ENCODE data around the gene NOL3. TPM values are rescaled to one million over a fixed set of nuclear protein-coding genes. Genes with fewer than 3 reads are reported as not detected.

Gene NOL3
- polyA plus RNA-seq, 1 of the 3 experiments (the other 2 are of a cell fraction) = 34.1 TPM

DNA sequence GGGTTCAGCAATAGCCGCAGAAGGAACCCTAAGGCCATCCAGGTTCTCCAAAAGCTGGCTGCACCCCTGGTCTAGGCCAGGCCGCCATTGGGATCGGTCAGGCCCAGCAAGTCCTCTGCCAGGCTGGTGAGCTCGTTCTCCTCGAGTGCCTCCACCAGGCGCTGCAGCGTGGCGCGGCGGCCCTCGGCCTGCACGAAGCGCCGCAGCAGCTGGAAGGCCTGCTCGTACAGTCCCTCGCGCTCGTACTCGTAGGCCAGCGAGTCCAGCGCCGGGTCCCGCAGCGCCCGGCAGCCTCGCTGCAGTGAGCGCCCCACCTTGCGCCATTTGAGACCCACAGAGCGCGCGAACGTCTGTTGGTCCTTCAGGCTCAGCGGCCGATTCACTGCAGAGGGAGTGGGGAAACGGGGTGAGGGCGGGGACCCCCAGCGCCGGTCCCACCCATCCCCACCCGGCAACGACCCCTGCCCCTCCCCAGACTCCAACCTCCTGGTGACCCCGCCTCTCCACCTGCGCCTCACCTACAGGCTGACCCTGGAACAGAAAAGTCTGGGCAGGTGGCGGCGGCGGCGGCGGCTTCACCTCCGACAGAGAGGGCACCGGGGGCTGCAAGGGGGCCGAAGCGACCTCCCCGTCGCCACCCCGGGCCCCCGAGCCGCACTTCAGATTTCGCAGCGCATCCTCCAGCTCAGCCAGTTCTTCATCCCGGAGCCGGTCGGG lies 15.6 kb upstream of the NOL3 start:
- no peaks in the 10 kb centered on the region for H3K27me3 ChIP-seq (ENCODE audit: insufficient read depth)
- H3K79me2 ChIP-seq (ENCODE audit: insufficient read depth) = no peaks in the 10 kb centered on the region
- CTCF ChIA-PET = interaction anchor here (0.6 to 14.2 kb wide), 79 partner anchors 10 to 463 kb away, joined by 3 to 470 read pairs (median 7); partner anchors contain the start of genes CBFB, CES3, CES4A and CIAO2B
- no peak overlapping the region for H3K9ac ChIP-seq
- H3F3A ChIP-seq (replicated peaks; ENCODE audit: insufficient read depth) = peaks cover 11% of the 10 kb centered on the region
- peak overlapping the region; percentile 65; the same call in 1 of the 2 replicates for H3K4me2 ChIP-seq
- peaks cover 0 to 4% of the 10 kb centered on the region in 2 experiments for H3K36me3 ChIP-seq (replicated peaks in 1 of 2; ENCODE audit: control insufficient read depth in 1 of 2, insufficient read depth in 2 of 2, low read length in 1 of 2)
- 66% methylated on average over 43 of the region's 61 CpGs for WGBS (ENCODE audit: low lambda C conversion rate)
- no peak overlapping the region for H2AFZ ChIP-seq (ENCODE audit: low read depth)
- H3K4me1 ChIP-seq (ENCODE audit: control insufficient read depth in 1 of 2, insufficient read depth in 2 of 2, low read depth in 1 of 2, low read length in 1 of 2) = peaks cover 4 to 19% of the 10 kb centered on the region in 2 experiments; a peak in 1 of 4 replicates
- TF ChIP-seq TCF12 (IDR thresholded peaks at IDR 0.05) (no peak), MXI1 (IDR thresholded peaks at IDR 0.05; ENCODE audit: low read depth, low read length) (no peak), RXRA (IDR thresholded peaks at IDR 0.05; ENCODE audit: borderline replicate concordance, low read depth) (no peak), YY1 (IDR thresholded peaks at IDR 0.05; ENCODE audit: low read depth) (no peak), RCOR1 (IDR thresholded peaks at IDR 0.05; ENCODE audit: low read length) (no peak), FOXM1 (IDR thresholded peaks at IDR 0.05; ENCODE audit: low read depth) (no peak), MEF2A (IDR thresholded peaks at IDR 0.05; ENCODE audit: borderline replicate concordance, low read depth) (no peak), RAD21 (IDR thresholded peaks at IDR 0.05; ENCODE audit: low read length) (no peak), RFX5 (IDR thresholded peaks at IDR 0.05; ENCODE audit: low read length) (no peak), EZH2phosphoT487 (IDR thresholded peaks at IDR 0.05; ENCODE audit: borderline replicate concordance, low read depth) (no peak)
- TF ChIP-seq, protein P1, sequence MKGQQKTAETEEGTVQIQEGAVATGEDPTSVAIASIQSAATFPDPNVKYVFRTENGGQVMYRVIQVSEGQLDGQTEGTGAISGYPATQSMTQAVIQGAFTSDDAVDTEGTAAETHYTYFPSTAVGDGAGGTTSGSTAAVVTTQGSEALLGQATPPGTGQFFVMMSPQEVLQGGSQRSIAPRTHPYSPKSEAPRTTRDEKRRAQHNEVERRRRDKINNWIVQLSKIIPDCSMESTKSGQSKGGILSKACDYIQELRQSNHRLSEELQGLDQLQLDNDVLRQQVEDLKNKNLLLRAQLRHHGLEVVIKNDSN (IDR thresholded peaks at IDR 0.05; ENCODE audit: borderline replicate concordance, low read depth) = no peak
- TF ChIP-seq, protein P2, sequence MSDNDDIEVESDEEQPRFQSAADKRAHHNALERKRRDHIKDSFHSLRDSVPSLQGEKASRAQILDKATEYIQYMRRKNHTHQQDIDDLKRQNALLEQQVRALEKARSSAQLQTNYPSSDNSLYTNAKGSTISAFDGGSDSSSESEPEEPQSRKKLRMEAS (IDR thresholded peaks at IDR 0.05; ENCODE audit: low read depth) = no peak
- DNase-seq = no peak
- peaks cover 26% of the 10 kb centered on the region for H4K20me1 ChIP-seq (ENCODE audit: insufficient read depth)
- peak overlapping the region; percentile 27 to 32; a peak in 3 of 4 replicates for H3K4me3 ChIP-seq (ENCODE audit: low read depth in 2 of 2, low read length in 1 of 2)
- POLR2A ChIA-PET = interaction anchor here (0.8 to 1.1 kb wide), 2 partner anchors 47 to 137 kb away, joined by 3 to 5 read pairs; no protein-coding TSS in a partner anchor
- H3K27ac ChIP-seq (ENCODE audit: low read depth in 2 of 2, low read length in 1 of 2) = no peak overlapping the region
- H3K9me3 ChIP-seq = no peaks in the 10 kb centered on the region
- no peaks in the 10 kb centered on the region for H3K9me2 ChIP-seq

DNA sequence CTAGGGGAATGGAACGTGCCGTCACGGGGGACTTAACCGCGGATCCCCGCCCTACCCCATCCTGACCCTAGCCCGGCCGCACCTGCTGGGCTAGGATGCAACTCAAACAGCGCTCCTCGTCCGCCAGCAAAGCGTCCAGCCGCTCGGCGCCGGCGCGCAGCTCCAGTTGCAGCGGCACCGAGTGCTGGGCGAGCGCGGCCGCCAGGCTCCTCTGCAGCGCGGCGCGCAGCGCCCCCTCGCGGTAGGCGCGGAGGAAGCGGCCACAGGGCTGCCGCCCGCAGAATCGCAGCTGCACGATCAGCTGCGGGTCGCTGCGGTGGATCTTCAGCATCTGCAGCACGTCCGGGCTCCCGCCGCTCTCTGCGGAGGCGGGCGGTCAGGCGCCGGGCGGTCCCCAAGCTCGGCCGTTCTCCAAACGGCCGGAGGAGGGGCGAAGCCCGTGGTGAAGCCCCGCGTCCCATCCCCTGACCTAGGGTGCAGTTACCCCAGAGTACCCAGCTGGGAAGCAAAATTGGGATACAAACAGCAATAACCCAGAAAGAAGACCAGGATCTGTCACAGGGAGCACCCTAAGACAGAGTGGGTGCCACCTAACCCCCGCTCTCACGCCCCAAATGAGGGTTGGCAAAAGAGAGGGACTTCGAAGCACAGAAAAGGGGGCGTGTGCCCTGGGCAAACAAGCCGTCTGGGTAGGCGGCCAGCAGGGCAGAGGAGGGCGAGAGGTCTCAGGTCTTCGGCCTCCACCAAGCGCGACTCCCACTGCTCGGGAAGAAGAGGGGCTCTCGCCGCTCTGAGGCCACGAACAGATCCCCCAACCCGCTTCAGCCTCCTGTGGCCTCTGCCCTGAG lies 14.8 kb upstream of the NOL3 start:
- Histone ChIP-seq H3K4me1 (ENCODE audit: control insufficient read depth in 1 of 2, insufficient read depth in 2 of 2, low read depth in 1 of 2, low read length in 1 of 2) (peaks cover 4 to 19% of the 10 kb centered on the region in 2 experiments; a peak in 1 of 4 replicates), H3K27me3 (ENCODE audit: insufficient read depth) (no peaks in the 10 kb centered on the region), H3K9me2 (no peaks in the 10 kb centered on the region), H3K4me2 (peak overlapping the region; percentile 65; the same call in 1 of the 2 replicates), H3K9ac (no peak overlapping the region), H3K79me2 (ENCODE audit: insufficient read depth) (no peaks in the 10 kb centered on the region), H3K4me3 (ENCODE audit: low read depth in 2 of 2, low read length in 1 of 2) (peak overlapping the region; percentile 27 to 32; a peak in 3 of 4 replicates), H3K36me3 (replicated peaks in 1 of 2; ENCODE audit: control insufficient read depth in 1 of 2, insufficient read depth in 2 of 2, low read length in 1 of 2) (peaks cover 0 to 4% of the 10 kb centered on the region in 2 experiments), H3F3A (replicated peaks; ENCODE audit: insufficient read depth) (peaks cover 11% of the 10 kb centered on the region), H3K9me3 (no peaks in the 10 kb centered on the region), H2AFZ (ENCODE audit: low read depth) (no peak overlapping the region), H3K27ac (ENCODE audit: low read depth in 2 of 2, low read length in 1 of 2) (no peak overlapping the region), H4K20me1 (ENCODE audit: insufficient read depth) (peaks cover 26% of the 10 kb centered on the region)
- CTCF ChIA-PET = interaction anchor here (0.6 to 14.2 kb wide), 82 partner anchors 9 to 464 kb away, joined by 3 to 470 read pairs (median 6); partner anchors contain the start of genes CBFB, CES3, CES4A and CIAO2B
- TF ChIP-seq SIN3A (IDR thresholded peaks at IDR 0.05; ENCODE audit: borderline replicate concordance, low read depth, low read length) = peak; percentile 29; the same call in 1 of the 2 replicates
- TF ChIP-seq MXI1 (IDR thresholded peaks at IDR 0.05; ENCODE audit: low read depth, low read length) = peak; percentile 20; the same call in 1 of the 2 replicates
- peak; percentile 89 for TF ChIP-seq RAD21 (IDR thresholded peaks at IDR 0.05; ENCODE audit: low read length)
- TF ChIP-seq, protein P3, sequence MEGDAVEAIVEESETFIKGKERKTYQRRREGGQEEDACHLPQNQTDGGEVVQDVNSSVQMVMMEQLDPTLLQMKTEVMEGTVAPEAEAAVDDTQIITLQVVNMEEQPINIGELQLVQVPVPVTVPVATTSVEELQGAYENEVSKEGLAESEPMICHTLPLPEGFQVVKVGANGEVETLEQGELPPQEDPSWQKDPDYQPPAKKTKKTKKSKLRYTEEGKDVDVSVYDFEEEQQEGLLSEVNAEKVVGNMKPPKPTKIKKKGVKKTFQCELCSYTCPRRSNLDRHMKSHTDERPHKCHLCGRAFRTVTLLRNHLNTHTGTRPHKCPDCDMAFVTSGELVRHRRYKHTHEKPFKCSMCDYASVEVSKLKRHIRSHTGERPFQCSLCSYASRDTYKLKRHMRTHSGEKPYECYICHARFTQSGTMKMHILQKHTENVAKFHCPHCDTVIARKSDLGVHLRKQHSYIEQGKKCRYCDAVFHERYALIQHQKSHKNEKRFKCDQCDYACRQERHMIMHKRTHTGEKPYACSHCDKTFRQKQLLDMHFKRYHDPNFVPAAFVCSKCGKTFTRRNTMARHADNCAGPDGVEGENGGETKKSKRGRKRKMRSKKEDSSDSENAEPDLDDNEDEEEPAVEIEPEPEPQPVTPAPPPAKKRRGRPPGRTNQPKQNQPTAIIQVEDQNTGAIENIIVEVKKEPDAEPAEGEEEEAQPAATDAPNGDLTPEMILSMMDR (IDR thresholded peaks at IDR 0.05) = peak; percentile 80
- peak; percentile 18 for TF ChIP-seq CHD2 (IDR thresholded peaks at IDR 0.05; ENCODE audit: low read length, partially characterized antibody)
- TF ChIP-seq MEF2A (IDR thresholded peaks at IDR 0.05; ENCODE audit: borderline replicate concordance, low read depth) = no peak
- TF ChIP-seq, protein P2 (IDR thresholded peaks at IDR 0.05; ENCODE audit: low read depth) = no peak
- peak; percentile 50; the same call in 1 of the 2 replicates for TF ChIP-seq NRF1 (IDR thresholded peaks at IDR 0.05; ENCODE audit: low read depth, low read length)
- TF ChIP-seq SMC3 (IDR thresholded peaks at IDR 0.05; ENCODE audit: low read depth, low read length) = peak; percentile 96
- POLR2A ChIA-PET = interaction anchor here (0.6 to 1.1 kb wide), 3 partner anchors 48 to 161 kb away, joined by 3 to 5 read pairs (median 4); no protein-coding TSS in a partner anchor
- peak; percentile 94 for DNase-seq
- 33% methylated on average over 28 of the region's 74 CpGs for WGBS (ENCODE audit: low lambda C conversion rate)
